Epithelial cell of umbilical artery (primary cell): ENCODE results near the gene COQ8B. TPM values are rescaled to one million over a fixed set of nuclear protein-coding genes. Genes with fewer than 3 reads are reported as not detected.

Experiments used
- total RNA-seq: library from RNA; depleted of rRNA; stranded (reverse); fragments of >200 nt; gene quantifications from 2 replicates; pipeline ENCODE4 v1.2.3, GENCODE V29; 2014

Gene COQ8B
- 23.4 and 24.7 TPM in 2 replicates for total RNA-seq

DNA sequence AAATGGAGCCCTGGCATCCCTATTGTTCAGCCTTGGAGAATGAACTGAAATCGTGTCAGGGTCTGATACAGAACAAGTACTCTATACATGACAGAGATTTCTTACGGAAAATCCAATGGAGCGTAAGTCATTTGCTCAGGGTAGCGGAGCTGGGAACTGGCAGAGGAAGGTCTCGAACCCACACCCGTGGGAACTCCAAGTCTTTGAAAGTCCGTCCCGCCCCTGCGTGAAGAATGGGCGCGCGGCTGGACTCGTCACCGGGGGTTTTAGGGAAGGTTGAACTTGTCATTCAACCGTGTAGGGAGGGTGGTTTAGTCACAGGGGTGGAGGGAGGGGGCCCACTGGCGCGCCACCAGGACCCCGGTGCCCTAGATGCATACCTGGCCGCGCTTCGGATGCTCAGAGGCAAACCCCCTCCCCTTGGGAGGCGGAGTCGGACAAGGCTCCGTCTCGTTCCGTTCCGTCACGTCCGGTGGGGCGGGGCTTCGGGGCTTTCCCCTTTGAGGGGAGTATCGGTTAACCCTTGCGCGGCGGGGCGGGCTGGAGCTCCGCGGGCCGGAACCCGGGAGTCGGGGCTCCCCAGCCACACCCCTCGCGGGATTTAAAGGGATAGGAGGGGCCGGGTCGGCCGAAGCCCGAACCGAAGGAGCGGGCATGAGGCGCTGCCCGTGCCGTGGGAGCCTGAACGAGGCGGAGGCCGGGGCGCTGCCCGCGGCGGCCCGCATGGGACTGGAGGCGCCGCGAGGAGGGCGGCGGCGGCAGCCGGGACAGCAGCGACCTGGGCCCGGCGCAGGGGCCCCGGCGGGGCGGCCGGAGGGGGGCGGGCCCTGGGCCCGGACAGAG is at the start of gene COQ8B, which contains the start of gene ITPKC:
COQ8B (minus strand) TSS at position 405 of the 843 bp plus-strand sequence. CDS start 2,254 bp downstream, outside the sequence.
ITPKC (plus strand) TSS at position 631 of the 843 bp plus-strand sequence; CDS start at position 655, 24 bp downstream.

DNA sequence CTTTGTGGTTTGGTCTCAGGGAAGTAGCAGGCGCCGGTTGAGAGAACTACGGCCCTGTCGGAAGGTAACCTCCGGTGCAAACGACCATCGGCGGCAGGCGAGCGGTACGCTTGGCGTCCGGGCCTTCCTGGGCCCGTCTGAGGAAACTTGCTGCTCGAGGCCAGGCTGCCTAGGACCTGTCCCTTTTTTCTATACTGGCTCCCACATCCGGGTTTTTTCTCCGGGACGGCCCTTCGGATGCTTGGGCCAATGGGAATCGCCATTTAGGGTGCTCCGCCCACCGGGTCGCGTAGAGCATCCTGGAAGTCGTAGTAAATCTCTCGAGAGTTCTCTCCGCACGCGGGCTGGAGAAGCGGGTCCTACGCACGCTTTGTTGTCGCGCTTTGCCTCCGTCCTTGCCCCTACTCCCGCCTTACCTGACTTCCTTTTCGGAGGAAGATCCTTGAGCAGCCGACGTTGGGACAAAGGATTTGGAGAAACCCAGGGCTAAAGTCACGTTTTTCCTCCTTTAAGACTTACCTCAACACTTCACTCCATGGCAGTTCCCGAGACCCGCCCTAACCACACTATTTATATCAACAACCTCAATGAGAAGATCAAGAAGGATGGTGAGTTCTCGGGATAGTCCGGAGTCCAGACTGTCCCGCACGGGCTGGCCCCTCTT is 34.3 kb upstream of the COQ8B start, which contains the start of gene SNRPA:
SNRPA (plus strand) TSS at position 330 of the 664 bp plus-strand sequence; CDS start at position 536, 206 bp downstream.

DNA sequence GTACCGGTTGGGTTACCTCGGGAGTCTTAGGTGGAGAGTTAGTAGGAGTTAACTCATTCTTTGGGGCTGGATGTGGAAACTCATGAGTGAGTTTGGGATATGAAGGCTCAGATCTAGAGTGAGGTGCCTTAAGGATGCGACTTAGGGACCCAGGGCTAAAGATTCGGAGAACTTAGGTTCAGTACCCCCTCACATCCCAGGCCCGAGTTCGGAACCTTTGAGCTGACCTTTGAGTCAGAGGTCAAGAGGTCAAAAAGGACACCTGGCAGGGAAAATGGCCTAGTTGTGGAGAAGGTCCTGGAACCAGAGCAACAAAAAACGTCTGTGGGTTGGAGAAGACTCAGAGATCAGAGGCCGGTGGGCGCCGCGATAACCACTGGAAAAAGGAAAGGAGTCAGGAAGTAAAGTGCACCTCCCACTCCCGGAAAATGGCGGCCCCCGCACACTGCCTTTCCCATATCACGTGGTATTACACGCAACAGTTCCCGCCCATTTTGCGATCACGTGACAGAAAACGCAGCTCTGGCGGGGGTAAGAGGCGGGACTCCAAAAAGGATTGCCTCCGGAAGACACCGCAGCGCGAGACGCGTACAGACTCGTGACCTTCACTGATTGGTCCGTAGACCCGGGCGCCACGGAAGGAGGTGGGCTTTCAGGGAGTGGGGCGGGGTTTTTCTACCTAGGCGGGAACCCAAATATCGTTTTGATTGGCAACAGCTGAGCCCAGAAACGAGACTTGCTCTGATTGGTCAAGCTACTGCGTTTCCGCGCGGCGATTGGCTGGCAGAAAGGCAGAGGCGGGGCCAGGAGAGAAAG is 33.6 kb upstream of the COQ8B start, which contains the start of gene ACTMAP:
ACTMAP (minus strand) TSS at position 420 of the 816 bp plus-strand sequence. CDS start 674 bp downstream, outside the sequence.

DNA sequence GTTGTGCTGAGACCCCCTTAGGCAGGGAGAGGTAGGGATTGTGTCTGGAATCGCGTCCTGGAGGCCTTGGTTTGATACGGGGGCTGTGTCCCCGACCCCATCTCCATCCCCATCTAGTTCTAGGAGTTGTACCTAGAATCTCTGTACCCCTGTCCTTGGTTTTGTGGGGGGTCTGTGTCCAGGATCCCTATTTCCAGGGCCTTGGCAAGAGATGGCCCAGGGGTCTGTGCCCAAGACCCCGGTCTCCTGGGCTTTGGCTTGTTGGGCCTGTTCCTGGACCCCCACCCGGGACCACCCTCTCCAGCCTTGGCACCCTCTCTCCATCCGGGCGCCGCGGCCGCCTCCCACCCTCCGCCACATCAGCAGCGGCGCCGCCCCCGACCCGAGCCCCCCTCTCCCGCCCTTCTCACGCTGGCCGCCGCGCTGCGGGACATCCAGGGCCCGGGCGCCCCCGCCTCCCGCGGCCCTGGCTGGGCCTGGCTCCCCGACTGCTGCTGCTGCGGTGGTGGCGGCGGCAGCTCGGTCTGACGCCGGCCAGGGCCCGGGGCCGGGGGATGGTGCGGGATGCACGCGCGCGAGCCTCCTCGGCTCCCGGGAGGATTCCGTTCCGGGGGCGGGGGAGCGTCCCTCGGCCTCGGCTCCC is 26.5 kb downstream of the COQ8B start, which contains the start of gene NUMBL:
NUMBL (minus strand) TSS at position 602 of the 643 bp plus-strand sequence; CDS start at position 434, 168 bp downstream.

Other genes starting within 250 kb of the COQ8B start
- under 0.01 TPM in 1 of 2 replicates, not detected in the other for gene SPTBN4, start 249.9 kb downstream of the COQ8B start, total RNA-seq
- 23.1 and 34.7 TPM in 2 replicates for gene SHKBP1, start 140.0 kb downstream of the COQ8B start, total RNA-seq
- 8.2 and 19.2 TPM in 2 replicates for gene LTBP4, start 115.5 kb downstream of the COQ8B start, total RNA-seq
- 12.6 and 19.2 TPM in 2 replicates for gene NUMBL, start 26.2 kb downstream of the COQ8B start, total RNA-seq
- 14.6 and 18.7 TPM in 2 replicates for gene ITPKC, start 226 bp upstream of the COQ8B start, total RNA-seq
- gene ACTMAP, start 33.6 kb upstream of the COQ8B start, total RNA-seq: under 0.01 and 0.65 TPM in 2 replicates
- 18.8 and 21.3 TPM in 2 replicates for gene SNRPA, start 34.3 kb upstream of the COQ8B start, total RNA-seq
- gene MIA, start 58.6 kb upstream of the COQ8B start, total RNA-seq: not detected in 2 replicates
- gene RAB4B, start 61.4 kb upstream of the COQ8B start, total RNA-seq: 11.4 and 11.6 TPM in 2 replicates
- gene EGLN2, start 82.3 kb upstream of the COQ8B start, total RNA-seq: 91.5 and 94.8 TPM in 2 replicates
- not detected in 2 replicates for gene CYP2A6, start 133.6 kb upstream of the COQ8B start, total RNA-seq
- not detected in 2 replicates for gene CYP2A7, start 165.3 kb upstream of the COQ8B start, total RNA-seq